ENCODE data around the gene MBD3.

- no peak for TF ChIP-seq EP300 (IDR thresholded peaks at IDR 0.05)
- TF ChIP-seq POLR2A (IDR thresholded peaks at IDR 0.05), result peak; percentile 14 to 45
Observed at GRCh38 chr19:1566392-1567115, 26.1 kb downstream of the MBD3 start.
